Measurements from ENCODE around the gene FLRT1.

The FLRT1 gene

GRCh38 chr11:64083398-64084080 is 47.8 kb downstream of the FLRT1 start:
- no peak for DNase-seq (ENCODE audit: low read depth in 1 of 2, low spot score in 1 of 2)

GRCh38 chr11:64084146-64084950 is 48.6 kb downstream of the FLRT1 start:
- no peak for DNase-seq (ENCODE audit: low read depth in 1 of 2, low spot score in 1 of 2)
- in situ Hi-C loops (cut with HindIII; ENCODE audit: low pct_unique_long_range_greater_than_20kb, low sequenced_read_pairs): no loop called here
- TF ChIP-seq JUND (IDR thresholded peaks at IDR 0.05; ENCODE audit: low read depth): no peak

More at GRCh38 chr11:64083398-64084080, 47.8 kb downstream of the FLRT1 start:
- in situ Hi-C loops (cut with HindIII; ENCODE audit: low pct_unique_long_range_greater_than_20kb, low sequenced_read_pairs): no loop called here
- TF ChIP-seq JUND (IDR thresholded peaks at IDR 0.05; ENCODE audit: low read depth): no peak

- no peak for DNase-seq (ENCODE audit: low read depth in 1 of 2, low spot score in 1 of 2)
- TF ChIP-seq JUND (IDR thresholded peaks at IDR 0.05; ENCODE audit: low read depth): no peak
- in situ Hi-C loops (cut with HindIII; ENCODE audit: low pct_unique_long_range_greater_than_20kb, low sequenced_read_pairs): no loop called here
Measured at GRCh38 chr11:64084951-64085710, 49.4 kb downstream of the FLRT1 start.
